GM12872 (cell line): ENCODE results near the gene MAP3K12.
A peak's percentile ranks its signal among the peaks of the same experiment; 100 is the strongest.

Experiments
- TF ChIP-seq, protein P1 (sequence below): IDR thresholded peaks from 3 replicates; pipeline ENCODE4 v1.5.1; 2011; ENCODE audit warnings: low read depth, mild to moderate bottlenecking, low read length, moderate library complexity; ENCODE audit not compliant: insufficient read depth

MAP3K12 gene

DNA sequence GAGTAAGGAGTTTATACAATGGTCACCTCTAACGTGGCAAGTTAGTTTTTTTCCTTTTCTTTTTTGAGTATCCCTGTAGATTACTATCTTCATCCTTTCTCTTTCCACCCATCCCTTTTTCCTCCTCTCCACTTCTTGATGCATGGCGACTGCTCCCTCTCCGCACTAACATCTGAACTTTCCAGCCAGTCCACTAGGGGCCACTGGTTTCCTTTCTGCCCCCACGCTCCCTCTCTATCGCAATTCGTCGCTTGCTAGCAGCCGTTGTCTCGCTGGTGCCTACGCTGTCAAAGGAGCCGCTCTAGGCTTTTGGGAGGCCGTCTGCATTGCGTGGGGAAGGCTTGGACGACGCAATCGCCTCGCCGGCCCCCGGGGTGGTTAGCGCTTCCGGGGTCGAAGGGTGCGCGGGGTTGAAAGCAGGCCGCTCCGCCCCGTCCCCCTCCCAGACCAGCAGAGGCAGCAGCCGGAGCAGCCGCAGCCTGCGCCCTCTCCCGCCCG is 47.5 kb downstream of the MAP3K12 start, which contains the start of gene PCBP2:
TSS of gene PCBP2 (plus strand) at position 442 of the 498 bp plus-strand sequence. CDS start 2,699 bp downstream, outside the sequence.
- TF ChIP-seq, protein P1, sequence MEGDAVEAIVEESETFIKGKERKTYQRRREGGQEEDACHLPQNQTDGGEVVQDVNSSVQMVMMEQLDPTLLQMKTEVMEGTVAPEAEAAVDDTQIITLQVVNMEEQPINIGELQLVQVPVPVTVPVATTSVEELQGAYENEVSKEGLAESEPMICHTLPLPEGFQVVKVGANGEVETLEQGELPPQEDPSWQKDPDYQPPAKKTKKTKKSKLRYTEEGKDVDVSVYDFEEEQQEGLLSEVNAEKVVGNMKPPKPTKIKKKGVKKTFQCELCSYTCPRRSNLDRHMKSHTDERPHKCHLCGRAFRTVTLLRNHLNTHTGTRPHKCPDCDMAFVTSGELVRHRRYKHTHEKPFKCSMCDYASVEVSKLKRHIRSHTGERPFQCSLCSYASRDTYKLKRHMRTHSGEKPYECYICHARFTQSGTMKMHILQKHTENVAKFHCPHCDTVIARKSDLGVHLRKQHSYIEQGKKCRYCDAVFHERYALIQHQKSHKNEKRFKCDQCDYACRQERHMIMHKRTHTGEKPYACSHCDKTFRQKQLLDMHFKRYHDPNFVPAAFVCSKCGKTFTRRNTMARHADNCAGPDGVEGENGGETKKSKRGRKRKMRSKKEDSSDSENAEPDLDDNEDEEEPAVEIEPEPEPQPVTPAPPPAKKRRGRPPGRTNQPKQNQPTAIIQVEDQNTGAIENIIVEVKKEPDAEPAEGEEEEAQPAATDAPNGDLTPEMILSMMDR = peak; percentile 87

DNA sequence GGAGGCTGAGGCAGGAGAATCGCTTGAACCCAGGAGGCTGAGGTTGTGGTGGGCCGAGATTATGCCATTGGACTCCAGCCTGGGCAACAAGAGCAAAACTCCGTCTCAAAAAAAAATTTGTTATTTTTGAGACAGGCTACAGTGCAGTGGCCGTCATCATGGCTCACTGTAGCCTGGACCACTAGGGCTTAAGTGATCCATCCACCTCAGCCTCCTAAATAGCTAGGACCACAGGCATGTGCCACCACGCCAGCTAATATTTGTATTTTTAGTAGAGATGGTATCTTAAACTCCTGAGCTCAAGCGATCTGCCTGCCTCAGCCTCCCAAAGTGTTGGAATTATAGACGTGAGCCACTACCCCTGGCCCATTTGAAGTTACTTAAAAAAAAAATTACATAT is 48.3 kb downstream of the MAP3K12 start:
- TF ChIP-seq, protein P1 = no peak

DNA sequence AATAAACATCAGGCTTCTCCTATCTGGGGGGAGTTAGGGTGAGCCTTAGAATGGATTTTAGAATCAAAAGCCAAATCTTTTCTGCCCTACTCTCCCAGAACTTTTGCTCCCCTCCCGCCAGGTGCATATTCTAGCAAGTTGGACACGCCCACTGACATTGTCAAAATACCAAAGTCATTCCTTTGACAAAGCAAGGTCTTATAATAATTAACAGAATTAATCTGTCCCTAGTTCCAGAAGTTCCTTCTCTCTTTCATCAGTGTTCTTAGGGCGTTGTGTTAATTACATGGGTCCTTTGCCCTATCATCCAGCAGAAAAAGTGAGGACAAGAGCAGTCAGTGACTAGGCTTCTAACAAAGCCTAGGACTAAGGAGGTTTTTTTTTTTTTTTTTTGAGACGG is 55.3 kb downstream of the MAP3K12 start:
- TF ChIP-seq, protein P1 = no peak

DNA sequence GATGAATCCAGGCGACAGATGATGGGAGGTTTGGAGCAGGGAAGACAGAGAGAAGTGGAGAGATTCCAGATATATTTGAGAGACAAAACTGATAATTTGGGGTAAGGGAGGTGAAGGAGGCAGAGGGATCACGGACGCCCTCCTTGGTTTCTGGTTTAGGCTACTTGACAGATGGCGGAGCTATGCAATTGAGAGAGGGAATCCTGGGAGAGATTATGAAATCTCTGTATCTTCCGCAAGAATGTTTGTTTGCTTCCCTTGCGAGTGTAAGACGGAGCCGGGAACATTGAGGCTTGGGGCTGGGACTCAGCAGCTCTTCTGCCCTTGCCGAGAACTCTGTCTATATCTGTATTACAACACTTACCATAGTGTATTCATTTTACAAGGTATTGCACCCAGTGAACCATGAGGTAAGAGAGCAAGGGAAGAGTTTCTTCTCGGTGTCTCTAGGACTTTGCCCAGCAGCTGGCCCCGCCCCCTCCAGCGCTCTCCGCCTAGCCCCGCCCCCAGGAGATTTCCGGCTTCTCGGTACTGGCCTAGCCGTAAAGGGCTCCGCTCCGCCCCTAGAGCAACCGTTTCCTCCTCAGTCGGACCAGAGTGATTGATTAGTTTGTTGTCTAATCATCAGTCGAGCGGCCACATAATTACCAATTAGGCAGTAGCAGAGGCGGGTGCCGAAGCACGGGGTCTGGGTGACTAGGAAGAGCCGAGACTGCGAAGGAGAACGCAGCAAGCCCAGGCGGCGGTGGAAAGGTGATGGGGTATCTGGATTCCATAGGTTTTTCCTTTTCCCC is 58.0 kb downstream of the MAP3K12 start, which contains the start of gene PRR13:
TSS of gene PRR13 (plus strand) at position 695 of the 794 bp plus-strand sequence. CDS start 981 bp downstream, outside the sequence.
- TF ChIP-seq, protein P1 = 0 out of 3 replicates have a peak, but pooled peaks have one; percentile 1

DNA sequence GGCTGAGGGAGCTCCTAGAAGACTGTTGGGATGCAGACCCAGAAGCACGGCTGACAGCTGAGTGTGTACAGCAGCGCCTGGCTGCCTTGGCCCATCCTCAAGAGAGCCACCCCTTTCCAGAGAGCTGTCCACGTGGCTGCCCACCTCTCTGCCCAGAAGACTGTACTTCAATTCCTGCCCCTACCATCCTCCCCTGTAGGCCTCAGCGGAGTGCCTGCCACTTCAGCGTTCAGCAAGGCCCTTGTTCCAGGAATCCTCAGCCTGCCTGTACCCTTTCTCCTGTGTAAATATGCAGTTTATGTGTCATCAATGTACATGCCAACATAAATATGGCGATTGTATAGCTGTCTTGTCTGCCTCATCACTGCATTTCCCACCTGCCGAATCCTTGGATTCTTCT is 68.1 kb downstream of the MAP3K12 start:
- TF ChIP-seq, protein P1 = no peak

DNA sequence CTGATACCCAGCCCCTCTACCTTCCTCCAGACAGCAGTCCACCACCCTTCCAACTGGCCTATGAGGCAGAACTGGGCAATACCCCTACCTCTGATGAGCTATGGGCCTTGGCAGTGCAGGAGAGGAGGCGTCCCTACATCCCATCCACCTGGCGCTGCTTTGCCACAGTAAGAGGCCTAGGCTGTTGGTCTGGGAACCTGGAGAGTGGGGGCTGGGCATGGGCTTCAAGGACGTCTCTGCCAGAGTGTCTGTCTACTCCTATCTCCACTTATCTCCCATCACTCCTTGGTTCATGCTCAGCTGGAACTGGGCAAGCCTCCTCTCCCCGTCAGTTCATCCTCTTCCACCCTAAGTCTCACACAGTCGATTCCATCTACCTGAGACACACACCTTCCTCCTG is 69.1 kb downstream of the MAP3K12 start:
- TF ChIP-seq, protein P1 = no peak
